ENCODE measurements around the gene MRPS10.
"Not testable (repeated sequence)": the region's sequence is repeated elsewhere in the genome, so short reads cannot be mapped to it uniquely, and the experiment has no call there.

The MRPS10 gene

DNA sequence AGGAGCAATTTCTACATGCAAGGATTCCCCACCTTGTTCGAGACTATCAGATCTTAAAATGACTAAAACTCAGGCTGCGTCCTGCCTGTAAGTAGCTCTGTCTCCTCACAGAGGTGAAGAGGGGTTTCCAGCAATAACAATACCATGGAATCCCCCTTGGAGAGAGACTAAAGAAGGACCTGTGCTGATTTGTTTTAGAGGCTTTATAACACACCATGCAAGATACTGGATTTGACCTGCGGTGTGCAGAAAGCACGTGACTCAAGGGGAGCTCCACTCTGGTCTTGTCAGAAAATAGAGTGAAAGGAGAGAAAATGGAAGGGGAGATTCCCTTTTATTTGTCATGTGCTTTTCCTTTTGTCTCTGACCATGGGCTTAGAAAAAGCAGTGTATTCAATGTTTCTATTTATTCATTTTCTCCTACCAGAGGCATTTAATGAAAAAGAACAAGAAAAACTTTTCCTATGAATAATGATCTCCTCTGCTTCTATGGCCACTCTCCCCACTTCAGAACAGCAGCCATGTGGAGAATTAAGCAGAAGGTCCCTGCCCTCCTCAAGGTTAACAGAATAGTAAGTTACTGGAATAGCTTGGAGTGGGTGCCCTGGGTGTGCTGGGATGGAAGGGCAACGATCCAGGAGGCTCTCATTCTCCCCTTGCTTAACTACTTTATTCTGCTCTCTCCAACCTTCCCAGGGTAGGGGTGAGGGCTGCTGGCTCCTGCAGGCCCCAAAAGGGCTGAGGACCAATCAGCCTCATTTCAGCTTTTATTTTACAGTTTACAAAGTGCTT is 19.2 kb upstream of the MRPS10 start:
- DNase-seq: no peak

DNA sequence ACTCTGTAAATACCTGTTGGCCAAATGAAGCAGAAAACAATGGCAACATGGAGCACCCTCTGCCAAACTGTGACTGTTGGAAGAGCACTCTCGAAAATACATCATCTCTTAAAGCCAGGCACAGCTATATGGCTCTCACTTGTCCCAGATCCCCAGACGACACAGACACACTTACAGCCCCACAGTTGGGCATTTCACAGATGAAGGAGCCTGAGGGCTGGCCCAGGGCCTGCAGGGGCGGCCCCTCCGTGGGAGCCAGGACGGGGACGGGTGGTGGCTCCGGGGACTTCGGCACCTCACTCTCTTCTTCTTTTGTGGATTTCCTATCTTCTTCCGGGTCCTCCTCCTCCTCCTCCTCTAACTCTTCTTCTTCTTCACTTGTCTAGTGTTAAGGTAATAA is 18.4 kb upstream of the MRPS10 start:
- no peak for DNase-seq

- DNase-seq: no peak
These were observed 14.4 kb upstream of the MRPS10 start for GRCh38 chr6:42232035-42232434.

- no peak for DNase-seq
These were observed 13.0 kb upstream of the MRPS10 start for GRCh38 chr6:42230345-42231321.

DNA sequence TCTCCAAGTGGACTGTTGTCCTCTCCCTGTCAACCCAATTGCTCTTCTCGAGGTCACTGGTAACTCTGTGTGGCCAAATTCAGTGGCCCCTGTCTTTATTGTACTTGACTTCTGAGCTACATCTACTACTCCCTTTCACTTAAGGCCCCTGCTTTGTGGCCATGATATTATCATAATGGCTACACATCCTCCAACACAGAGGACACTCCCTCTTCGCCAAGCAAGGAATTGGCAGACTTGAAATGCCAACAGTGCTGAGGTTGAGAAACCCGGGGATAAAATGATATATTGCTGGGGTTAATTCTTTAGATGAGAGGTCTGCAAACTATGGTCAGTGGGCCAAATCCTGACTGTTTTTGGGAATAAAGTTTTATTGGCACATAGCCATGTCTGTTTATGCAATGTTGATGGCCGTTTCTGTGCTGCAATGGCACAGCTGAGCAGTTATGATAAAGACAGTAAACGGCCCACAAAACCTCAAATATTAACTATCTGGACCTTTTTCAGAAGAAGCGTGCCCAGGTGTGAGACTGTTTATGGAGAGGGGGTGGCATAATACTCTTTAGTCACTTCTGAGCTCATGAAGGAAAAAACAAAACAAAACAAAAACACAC is 12.0 kb upstream of the MRPS10 start:
- DNase-seq: no peak

- no peak for DNase-seq
These were observed 10.6 kb upstream of the MRPS10 start for GRCh38 chr6:42228305-42228704.

- DNase-seq: no peak
These were observed 9.7 kb upstream of the MRPS10 start for GRCh38 chr6:42227173-42227850.

GRCh38 chr6:42226645-42227143 is 9.0 kb upstream of the MRPS10 start:
- no peak for DNase-seq

- no peak for DNase-seq
These were observed 8.5 kb upstream of the MRPS10 start for GRCh38 chr6:42226161-42226611.

GRCh38 chr6:42225419-42225818 is 7.8 kb upstream of the MRPS10 start:
- DNase-seq: no peak

DNA sequence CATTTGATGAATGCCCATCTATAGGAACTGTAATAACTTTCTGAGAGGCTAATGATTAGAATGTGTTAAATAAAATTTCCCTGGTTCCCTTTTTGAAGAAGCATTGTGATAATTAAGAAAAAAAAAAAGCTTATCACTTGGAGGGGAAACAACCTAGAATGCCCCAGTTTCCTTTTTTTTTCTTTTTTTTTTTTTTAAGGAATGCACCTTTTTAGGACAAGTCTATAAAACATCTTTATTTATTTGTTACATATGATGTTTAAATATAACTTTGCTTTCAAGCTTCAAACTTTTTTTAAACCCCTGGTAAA is 7.3 kb upstream of the MRPS10 start:
- DNase-seq: no peak

GRCh38 chr6:42224222-42225028 is 6.8 kb upstream of the MRPS10 start:
- no peak for DNase-seq

DNA sequence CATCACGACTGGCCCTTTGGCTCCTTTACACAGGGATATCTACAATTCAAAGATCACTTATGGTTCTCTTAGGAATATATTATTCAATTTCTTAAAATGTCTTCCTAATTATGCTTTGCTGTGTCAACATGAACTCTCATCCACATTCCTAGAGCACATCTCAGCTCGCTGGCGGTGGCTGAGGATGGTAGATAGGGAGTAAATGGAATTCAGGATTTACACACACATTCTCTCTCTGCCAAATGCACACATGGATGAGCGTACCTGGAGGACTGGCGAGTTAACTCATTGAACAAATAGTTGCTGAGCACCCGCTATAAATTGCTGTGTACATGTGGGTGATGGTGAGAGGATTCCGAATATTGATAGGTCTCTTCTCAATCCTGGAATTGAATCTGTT is 4.8 kb upstream of the MRPS10 start:
- no peak for DNase-seq

DNA sequence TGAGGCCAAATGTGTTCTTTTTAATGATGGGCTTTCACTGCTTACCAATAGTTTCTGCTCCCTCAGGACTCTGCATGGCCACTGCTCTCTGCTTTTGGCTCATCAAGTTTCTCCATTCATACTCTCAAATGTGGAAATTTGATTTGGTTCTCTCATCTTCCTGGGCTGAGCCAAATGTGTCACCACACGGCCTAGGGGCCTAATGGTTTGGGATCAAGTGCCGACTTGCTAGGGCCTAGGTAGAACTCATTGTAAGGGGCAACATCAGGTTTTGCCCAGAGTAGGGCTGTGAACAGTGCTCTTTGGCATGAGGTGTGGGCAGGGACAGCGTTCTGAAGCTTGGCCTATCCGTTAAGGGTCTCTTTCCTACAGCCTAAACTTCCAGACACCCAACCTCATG is 3.9 kb upstream of the MRPS10 start:
- no peak for DNase-seq

- no peak for DNase-seq
These were observed 3.1 kb upstream of the MRPS10 start for GRCh38 chr6:42220807-42221206.

- no peak for DNase-seq
These were observed 523 bp downstream of the MRPS10 start for GRCh38 chr6:42217157-42217518.

GRCh38 chr6:42216495-42216894 is 1.2 kb downstream of the MRPS10 start:
- not testable (repeated sequence) for DNase-seq

- DNase-seq: no peak
These were observed 5.2 kb downstream of the MRPS10 start for GRCh38 chr6:42212442-42212841.

GRCh38 chr6:42211726-42212125 is 5.9 kb downstream of the MRPS10 start:
- DNase-seq: no peak

DNA sequence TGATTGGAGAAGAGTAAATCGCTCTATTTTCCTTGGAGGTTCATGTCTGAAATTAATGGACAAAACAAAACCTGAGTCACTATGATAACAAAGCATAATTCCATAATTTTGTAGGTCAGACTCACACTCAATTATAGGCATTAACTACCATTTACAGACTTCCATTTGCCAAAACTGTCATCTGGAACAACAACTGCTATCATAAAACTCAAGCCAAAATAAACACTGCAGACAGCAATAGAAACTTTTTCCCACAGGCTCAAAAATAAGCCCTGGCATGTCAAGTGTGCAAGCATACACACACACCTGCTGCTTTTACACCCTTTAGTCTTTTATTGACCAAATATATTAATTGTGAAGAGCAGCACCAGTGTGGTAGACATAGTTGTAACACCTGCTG is 7.1 kb downstream of the MRPS10 start:
- DNase-seq: peak; percentile 82

DNA sequence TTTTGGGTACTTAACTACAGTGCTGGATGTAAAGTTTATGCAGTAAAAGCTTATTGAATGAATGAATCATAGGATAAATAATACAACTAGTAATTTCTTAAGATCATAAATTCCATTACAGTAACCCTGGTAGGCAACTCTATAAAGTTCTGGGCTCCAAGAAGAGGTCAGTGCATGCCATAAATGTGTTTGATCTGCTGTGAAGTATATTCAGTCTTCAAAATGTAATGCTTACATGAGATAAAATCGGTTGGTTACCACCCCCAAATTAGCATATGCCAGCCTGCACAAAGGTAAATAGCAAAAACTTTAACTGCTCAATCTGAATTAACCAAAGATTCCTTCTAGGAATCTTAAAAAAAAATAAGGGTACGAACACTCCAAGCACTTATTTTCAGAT is 10.1 kb downstream of the MRPS10 start:
- DNase-seq: not testable (repeated sequence)

GRCh38 chr6:42204768-42205282 is 12.8 kb downstream of the MRPS10 start:
- DNase-seq: no peak
